Neural cell (in vitro differentiated cells): ENCODE results near the gene FAM151B. TPM values are rescaled to one million over a fixed set of nuclear protein-coding genes. Genes with fewer than 3 reads are reported as not detected.

Experiments used
- H2AFZ ChIP-seq: fragments of 200-600, 300-800 bp; sonication (generic), shearing (Covaris generic); 2 replicates; pipeline ENCODE4 v1.6.0; 2014; ENCODE audit warnings: low read depth, mild to moderate bottlenecking, antibody characterized with exemption, low read length, moderate library complexity
- H3F3A ChIP-seq: fragments of 200-600 bp; shearing (Covaris generic); 2 replicates; pipeline ENCODE4 v1.6.1; 2016; ENCODE audit warnings: mild to moderate bottlenecking, moderate library complexity, mixed read lengths, antibody characterized with exemption, low read length; ENCODE audit not compliant: insufficient read depth, poor library complexity, severe bottlenecking
- H3K27ac ChIP-seq: fragments of 200-600, 300-800 bp; sonication (generic), shearing (Covaris generic); 2 replicates; pipeline ENCODE4 v1.5.1; 2014; ENCODE audit warnings: mild to moderate bottlenecking, low read length, moderate library complexity
- H3K27me3 ChIP-seq: fragments of 300-800, 200-600 bp; sonication (generic), shearing (Covaris generic); 2 replicates; pipeline ENCODE4 v1.6.0; 2014; ENCODE audit warnings: mild to moderate bottlenecking, low read depth, low read length, moderate library complexity; ENCODE audit not compliant: insufficient read depth
- H3K36me3 ChIP-seq: fragments of 300-800, 200-600 bp; sonication (generic), shearing (Covaris generic); 2 replicates; pipeline ENCODE4 v1.5.1; 2014; ENCODE audit warnings: mild to moderate bottlenecking, antibody characterized with exemption, low read length, moderate library complexity; ENCODE audit not compliant: insufficient read depth
- H3K4me2 ChIP-seq: fragments of 300-800, 200-600 bp; sonication (generic), shearing (Covaris generic); 2 replicates; pipeline ENCODE4 v1.6.0; 2014; ENCODE audit warnings: mild to moderate bottlenecking, low read length
- H3K4me3 ChIP-seq: fragments of 300-800, 200-600 bp; sonication (generic), shearing (Covaris generic); 2 replicates; pipeline ENCODE4 v1.5.1; 2014; ENCODE audit warnings: mild to moderate bottlenecking, low read length, moderate library complexity
- H3K79me2 ChIP-seq: fragments of 200-600 bp; shearing (Covaris generic); replicated peaks from 2 replicates; pipeline ENCODE4 v1.6.0; 2014; ENCODE audit warnings: mild to moderate bottlenecking, low read length, moderate library complexity; ENCODE audit not compliant: insufficient read depth
- H3K9ac ChIP-seq: fragments of 300-800, 200-600 bp; sonication (generic), shearing (Covaris generic); 2 replicates; pipeline ENCODE4 v1.6.1; 2016; ENCODE audit warnings: mild to moderate bottlenecking, low read length, mixed read lengths
- H3K9me2 ChIP-seq: fragments of 200-600 bp; shearing (Covaris generic); 2 replicates; pipeline ENCODE4 v1.6.1; 2016; ENCODE audit warnings: mild to moderate bottlenecking, low read length, mixed read lengths; ENCODE audit not compliant: insufficient read depth
- H3K9me3 ChIP-seq: fragments of 200-600, 300-800 bp; sonication (generic), shearing (Covaris generic); 2 replicates; pipeline ENCODE4 v1.6.1; 2016; ENCODE audit warnings: mild to moderate bottlenecking, mixed run types, low read length, moderate library complexity, mixed read lengths
- H4K20me1 ChIP-seq: fragments of 200-600 bp; shearing (Covaris generic); 2 replicates; pipeline ENCODE4 v1.6.1; 2016; ENCODE audit warnings: mild to moderate bottlenecking, mixed run types; ENCODE audit not compliant: insufficient read depth
- EP300 ChIP-seq: fragments of 450-650 bp; conservative IDR thresholded peaks from 2 replicates; pipeline ENCODE4 v1.6.1; 2014; ENCODE audit warnings: antibody characterized with exemption, mild to moderate bottlenecking, moderate library complexity; ENCODE audit not compliant: poor library complexity, severe bottlenecking
- EZH2 ChIP-seq: fragments of 200-600, 300-800 bp; shearing (Covaris generic), sonication (generic); IDR thresholded peaks from 2 replicates; pipeline ENCODE4 v1.6.1; 2014; ENCODE audit warnings: antibody characterized with exemption, low read length, borderline replicate concordance, mild to moderate bottlenecking; ENCODE audit not compliant: insufficient read depth, poor library complexity, severe bottlenecking
- MXI1 ChIP-seq: fragments of 450-650 bp; conservative IDR thresholded peaks from 2 replicates; pipeline ENCODE4 v1.6.1; 2014; ENCODE audit warnings: antibody characterized with exemption, mild to moderate bottlenecking; ENCODE audit not compliant: poor library complexity, severe bottlenecking
- POLR2AphosphoS5 ChIP-seq: IDR thresholded peaks from 2 replicates; pipeline ENCODE4 v1.6.1; 2012
- RAD21 ChIP-seq: fragments of 450-650 bp; conservative IDR thresholded peaks from 2 replicates; pipeline ENCODE4 v1.6.1; 2014; ENCODE audit warnings: antibody characterized with exemption, mild to moderate bottlenecking, moderate library complexity
- REST ChIP-seq: IDR thresholded peaks from 2 replicates; pipeline ENCODE4 v1.6.1; 2012; ENCODE audit warnings: borderline replicate concordance
- SMC3 ChIP-seq: fragments of 450-650 bp; conservative IDR thresholded peaks from 2 replicates; pipeline ENCODE4 v1.6.1; 2014; ENCODE audit warnings: antibody characterized with exemption, mild to moderate bottlenecking, moderate library complexity; ENCODE audit not compliant: poor library complexity
- TAF1 ChIP-seq: IDR thresholded peaks from 2 replicates; pipeline ENCODE4 v1.6.1; 2012; ENCODE audit warnings: low read depth
- polyA plus RNA-seq: library from polyadenylated mRNA; depleted of rRNA; stranded (reverse); fragments of >200 nt; gene quantifications from 2 replicates; pipeline ENCODE4 v1.2.3, GENCODE V29; 2014
- TF ChIP-seq, protein P1 (sequence below): fragments of 450-650 bp; IDR thresholded peaks from 2 replicates; pipeline ENCODE4 v1.5.1; 2014; ENCODE audit warnings: antibody characterized with exemption, mild to moderate bottlenecking, moderate library complexity; ENCODE audit not compliant: poor library complexity, severe bottlenecking

The FAM151B gene
- polyA plus RNA-seq, 1 donor from 2014 or later, result 3.3 TPM

GRCh38 chr5:80591352-80591751 lies 103.5 kb downstream of the FAM151B start:
- Histone ChIP-seq H2AFZ (no peak overlapping the region), H3K4me2 (no peak overlapping the region), H3K36me3 (no peaks in the 10 kb centered on the region), H3K27ac (no peak overlapping the region), H3K9me2 (no peaks in the 10 kb centered on the region), H3F3A (no peaks in the 10 kb centered on the region), H3K27me3 (no peaks in the 10 kb centered on the region), H3K9ac (no peak overlapping the region), H4K20me1 (no peaks in the 10 kb centered on the region), H3K9me3 (no peaks in the 10 kb centered on the region), H3K4me3 (no peak overlapping the region), H3K79me2 (no peaks in the 10 kb centered on the region)
- TF ChIP-seq EP300 (no peak), POLR2AphosphoS5 (no peak), MXI1 (no peak), EZH2 (no peak)

DNA sequence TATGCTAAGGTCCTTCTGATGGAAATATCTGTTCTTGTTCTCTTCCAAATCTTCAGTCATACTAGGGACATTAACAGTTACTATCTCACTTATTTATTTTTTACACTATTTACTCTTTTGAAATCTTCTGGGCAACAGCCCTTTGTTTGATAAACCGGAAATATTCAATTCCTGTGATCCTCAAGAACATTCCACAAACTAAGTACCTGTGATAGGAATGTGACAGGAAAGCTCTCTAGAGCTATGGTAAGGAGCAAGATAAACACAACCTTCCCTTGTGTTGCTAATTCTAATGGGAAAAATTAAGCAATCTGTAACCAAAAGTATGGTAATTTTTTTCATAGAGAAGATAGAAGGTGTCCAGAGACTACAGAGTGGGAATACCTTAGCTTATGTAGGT lies 104.2 kb downstream of the FAM151B start:
- H2AFZ ChIP-seq, result no peak overlapping the region
- no peaks in the 10 kb centered on the region for H3K9me3 ChIP-seq
- no peak overlapping the region for H3K27ac ChIP-seq
- no peaks in the 10 kb centered on the region for H3F3A ChIP-seq
- TF ChIP-seq POLR2AphosphoS5 (no peak), MXI1 (no peak), EP300 (no peak), RAD21 (no peak), TAF1 (no peak), EZH2 (no peak), SMC3 (no peak), REST (no peak)
- TF ChIP-seq, protein P1, sequence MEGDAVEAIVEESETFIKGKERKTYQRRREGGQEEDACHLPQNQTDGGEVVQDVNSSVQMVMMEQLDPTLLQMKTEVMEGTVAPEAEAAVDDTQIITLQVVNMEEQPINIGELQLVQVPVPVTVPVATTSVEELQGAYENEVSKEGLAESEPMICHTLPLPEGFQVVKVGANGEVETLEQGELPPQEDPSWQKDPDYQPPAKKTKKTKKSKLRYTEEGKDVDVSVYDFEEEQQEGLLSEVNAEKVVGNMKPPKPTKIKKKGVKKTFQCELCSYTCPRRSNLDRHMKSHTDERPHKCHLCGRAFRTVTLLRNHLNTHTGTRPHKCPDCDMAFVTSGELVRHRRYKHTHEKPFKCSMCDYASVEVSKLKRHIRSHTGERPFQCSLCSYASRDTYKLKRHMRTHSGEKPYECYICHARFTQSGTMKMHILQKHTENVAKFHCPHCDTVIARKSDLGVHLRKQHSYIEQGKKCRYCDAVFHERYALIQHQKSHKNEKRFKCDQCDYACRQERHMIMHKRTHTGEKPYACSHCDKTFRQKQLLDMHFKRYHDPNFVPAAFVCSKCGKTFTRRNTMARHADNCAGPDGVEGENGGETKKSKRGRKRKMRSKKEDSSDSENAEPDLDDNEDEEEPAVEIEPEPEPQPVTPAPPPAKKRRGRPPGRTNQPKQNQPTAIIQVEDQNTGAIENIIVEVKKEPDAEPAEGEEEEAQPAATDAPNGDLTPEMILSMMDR, result no peak
- H3K27me3 ChIP-seq, result no peaks in the 10 kb centered on the region
- H4K20me1 ChIP-seq, result no peaks in the 10 kb centered on the region
- H3K4me3 ChIP-seq, result no peak overlapping the region
- no peaks in the 10 kb centered on the region for H3K79me2 ChIP-seq
- H3K9ac ChIP-seq, result no peak overlapping the region
- no peaks in the 10 kb centered on the region for H3K36me3 ChIP-seq
- H3K4me2 ChIP-seq, result no peak overlapping the region
- no peaks in the 10 kb centered on the region for H3K9me2 ChIP-seq

Other genes starting within 250 kb of the FAM151B start
- gene SERINC5, start 232.1 kb upstream of the FAM151B start, polyA plus RNA-seq, result 5.8 TPM in 2 replicates
- gene SPZ1, start 168.1 kb upstream of the FAM151B start, polyA plus RNA-seq, result not detected in 2 replicates
- 74.7 and 75.8 TPM in 2 replicates for gene ZFYVE16, start 80.0 kb upstream of the FAM151B start, polyA plus RNA-seq
- 0.08 and 0.32 TPM in 2 replicates for gene ANKRD34B, start 82.2 kb downstream of the FAM151B start, polyA plus RNA-seq
- gene MSH3, start 166.6 kb downstream of the FAM151B start, polyA plus RNA-seq, result 7.0 and 9.8 TPM in 2 replicates
- gene DHFR, start 166.9 kb downstream of the FAM151B start, polyA plus RNA-seq, result 17.0 and 21.2 TPM in 2 replicates